ENCODE data around the gene LRRC71. TPM values are rescaled to one million over a fixed set of nuclear protein-coding genes. Genes with fewer than 3 reads are reported as not detected.

LRRC71 gene
- total RNA-seq, 1 experiment from 2014 or later = not detected

DNA sequence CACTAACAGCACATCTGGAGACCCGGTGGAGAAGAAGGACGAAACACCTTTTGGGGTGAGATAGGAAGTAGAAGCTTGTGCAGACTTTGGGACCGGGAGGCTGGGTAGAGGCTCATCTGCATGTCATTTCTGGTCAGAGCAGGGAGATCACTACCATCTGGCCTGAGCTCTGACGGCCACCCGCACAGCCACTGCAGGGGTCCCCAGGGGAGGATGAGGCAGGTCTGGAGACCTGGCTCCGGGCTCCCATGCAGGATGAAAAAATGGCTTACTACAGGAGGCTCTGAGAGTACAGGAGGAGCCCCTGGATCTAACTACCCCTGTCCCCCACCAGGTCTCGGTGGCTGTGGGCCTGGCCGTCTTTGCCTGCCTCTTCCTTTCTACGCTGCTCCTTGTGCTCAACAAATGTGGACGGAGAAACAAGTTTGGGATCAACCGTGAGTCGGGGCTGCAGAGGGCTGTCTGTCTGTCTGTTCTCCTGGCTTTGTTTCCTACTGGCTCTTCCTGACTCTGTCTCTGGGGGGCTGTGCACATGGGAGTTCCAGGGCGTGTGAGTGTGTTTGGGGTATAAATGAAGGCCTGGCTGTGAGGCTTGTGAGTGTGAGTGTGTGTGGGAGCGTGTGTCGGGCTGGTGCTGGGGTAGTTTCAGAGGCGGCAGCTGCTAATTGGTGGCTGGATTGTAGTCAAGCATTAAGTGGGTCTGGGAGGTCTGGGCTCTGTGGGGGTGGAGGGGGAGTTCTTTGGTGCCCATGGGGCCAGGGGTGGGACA lies 45.7 kb upstream of the LRRC71 start:
- no peaks in the 10 kb centered on the region for H3K4me1 Mint-ChIP-seq (ENCODE audit: low read depth, unreplicated experiment)

DNA sequence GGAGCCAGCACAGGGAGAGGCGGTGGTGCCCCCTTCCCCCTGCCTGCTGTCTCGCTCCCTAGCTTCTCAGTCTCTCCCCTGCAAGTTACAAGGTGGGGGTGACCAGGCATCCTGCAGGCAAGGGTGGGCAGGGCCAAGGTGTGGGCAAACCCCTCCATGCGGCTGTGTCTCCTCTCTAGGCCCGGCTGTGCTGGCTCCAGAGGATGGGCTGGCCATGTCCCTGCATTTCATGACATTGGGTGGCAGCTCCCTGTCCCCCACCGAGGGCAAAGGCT lies 45.2 kb upstream of the LRRC71 start:
- no peak for DNase-seq
- intact Hi-C loops (cut with micrococcal nuclease; ENCODE audit: unreplicated experiment) = no loop called here
- Mint-ChIP-seq H3K9me3 (ENCODE audit: unreplicated experiment) (no peaks in the 10 kb centered on the region), H3K4me3 (ENCODE audit: unreplicated experiment) (no peak overlapping the region), H3K36me3 (ENCODE audit: insufficient read depth, unreplicated experiment) (no peaks in the 10 kb centered on the region), H3K27ac (ENCODE audit: unreplicated experiment) (no peak overlapping the region), H3K4me1 (ENCODE audit: low read depth, unreplicated experiment) (no peaks in the 10 kb centered on the region), H3K27me3 (ENCODE audit: insufficient read depth, unreplicated experiment) (peaks cover 21% of the 10 kb centered on the region)
- BruUV-seq (replicated peaks) = no TSS peak
- POLR2A ChIA-PET = no interaction called here
- H3K36me3 ChIP-seq (ENCODE audit: control insufficient read depth, insufficient read depth, low read length) = no peaks in the 10 kb centered on the region
- H3K27me3 ChIP-seq (replicated peaks; ENCODE audit: control insufficient read depth, insufficient read depth, low read length) = peaks cover 2% of the 10 kb centered on the region; the same call in 1 of the 2 replicates
- H3K4me3 ChIP-seq (ENCODE audit: low read depth, low read length) = no peak overlapping the region
- H3K4me1 ChIP-seq = no peaks in the 10 kb centered on the region
- TF ChIP-seq, protein P1, sequence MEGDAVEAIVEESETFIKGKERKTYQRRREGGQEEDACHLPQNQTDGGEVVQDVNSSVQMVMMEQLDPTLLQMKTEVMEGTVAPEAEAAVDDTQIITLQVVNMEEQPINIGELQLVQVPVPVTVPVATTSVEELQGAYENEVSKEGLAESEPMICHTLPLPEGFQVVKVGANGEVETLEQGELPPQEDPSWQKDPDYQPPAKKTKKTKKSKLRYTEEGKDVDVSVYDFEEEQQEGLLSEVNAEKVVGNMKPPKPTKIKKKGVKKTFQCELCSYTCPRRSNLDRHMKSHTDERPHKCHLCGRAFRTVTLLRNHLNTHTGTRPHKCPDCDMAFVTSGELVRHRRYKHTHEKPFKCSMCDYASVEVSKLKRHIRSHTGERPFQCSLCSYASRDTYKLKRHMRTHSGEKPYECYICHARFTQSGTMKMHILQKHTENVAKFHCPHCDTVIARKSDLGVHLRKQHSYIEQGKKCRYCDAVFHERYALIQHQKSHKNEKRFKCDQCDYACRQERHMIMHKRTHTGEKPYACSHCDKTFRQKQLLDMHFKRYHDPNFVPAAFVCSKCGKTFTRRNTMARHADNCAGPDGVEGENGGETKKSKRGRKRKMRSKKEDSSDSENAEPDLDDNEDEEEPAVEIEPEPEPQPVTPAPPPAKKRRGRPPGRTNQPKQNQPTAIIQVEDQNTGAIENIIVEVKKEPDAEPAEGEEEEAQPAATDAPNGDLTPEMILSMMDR (IDR thresholded peaks at IDR 0.05; ENCODE audit: insufficient read depth in 1 of 2, low read depth in 1 of 2, low read length in 1 of 2, severe bottlenecking in 1 of 2, unreplicated experiment in 1 of 2) = no peak
- CTCF ChIA-PET = no interaction called here
- H3K9me3 ChIP-seq = no peaks in the 10 kb centered on the region

More for the DNA sequence above, 45.7 kb upstream of the LRRC71 start:
- POLR2A ChIA-PET = no interaction called here
- H3K27me3 Mint-ChIP-seq (ENCODE audit: insufficient read depth, unreplicated experiment) = peaks cover 19% of the 10 kb centered on the region
- TF ChIP-seq, protein P1 (IDR thresholded peaks at IDR 0.05; ENCODE audit: insufficient read depth in 1 of 2, low read depth in 1 of 2, low read length in 1 of 2, severe bottlenecking in 1 of 2, unreplicated experiment in 1 of 2) = no peak
- H3K36me3 Mint-ChIP-seq (ENCODE audit: insufficient read depth, unreplicated experiment) = no peaks in the 10 kb centered on the region
- no peaks in the 10 kb centered on the region for H3K9me3 Mint-ChIP-seq (ENCODE audit: unreplicated experiment)
- DNase-seq = no peak
- no peaks in the 10 kb centered on the region for H3K36me3 ChIP-seq (ENCODE audit: control insufficient read depth, insufficient read depth, low read length)
- no peak overlapping the region for H3K4me3 ChIP-seq (ENCODE audit: low read depth, low read length)
- CTCF ChIA-PET = interaction anchor here (1.5 kb wide), 1 partner anchor 15 kb away, joined by 3 read pairs; the partner anchor contains the start of gene NTRK1
- intact Hi-C loops (cut with micrococcal nuclease; ENCODE audit: unreplicated experiment) = no loop called here
- no peak overlapping the region for H3K4me3 Mint-ChIP-seq (ENCODE audit: unreplicated experiment)
- BruUV-seq (replicated peaks) = no TSS peak
- peaks cover 2% of the 10 kb centered on the region; the same call in 1 of the 2 replicates for H3K27me3 ChIP-seq (replicated peaks; ENCODE audit: control insufficient read depth, insufficient read depth, low read length)
- no peaks in the 10 kb centered on the region for H3K9me3 ChIP-seq
- no peak overlapping the region for H3K27ac Mint-ChIP-seq (ENCODE audit: unreplicated experiment)
- H3K4me1 ChIP-seq = no peaks in the 10 kb centered on the region

DNA sequence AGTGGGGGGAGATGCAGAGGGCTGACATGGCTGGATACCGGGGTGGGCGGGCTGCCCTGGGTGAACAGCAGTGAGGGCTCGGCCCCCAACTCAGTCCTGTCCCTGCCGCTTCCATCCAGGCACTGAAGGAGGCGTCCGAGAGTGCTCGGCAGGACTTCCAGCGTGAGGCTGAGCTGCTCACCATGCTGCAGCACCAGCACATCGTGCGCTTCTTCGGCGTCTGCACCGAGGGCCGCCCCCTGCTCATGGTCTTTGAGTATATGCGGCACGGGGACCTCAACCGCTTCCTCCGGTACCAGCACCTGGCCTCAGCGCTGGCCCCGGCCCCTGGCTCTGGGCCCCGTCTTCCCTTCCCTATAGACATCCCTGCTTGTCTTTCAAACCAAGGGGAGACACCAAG lies 44.2 kb upstream of the LRRC71 start:
- H3K4me1 ChIP-seq = no peaks in the 10 kb centered on the region
- ChIA-PET POLR2A (no interaction called here), CTCF (interaction anchor here (1.2 to 1.5 kb wide), 3 partner anchors 16 to 52 kb away, joined by 3 to 6 read pairs (median 3); partner anchors contain the start of gene NTRK1)
- intact Hi-C loops (cut with micrococcal nuclease; ENCODE audit: unreplicated experiment) = no loop called here
- no peak overlapping the region for H3K4me3 ChIP-seq (ENCODE audit: low read depth, low read length)
- peaks cover 2% of the 10 kb centered on the region; the same call in 1 of the 2 replicates for H3K27me3 ChIP-seq (replicated peaks; ENCODE audit: control insufficient read depth, insufficient read depth, low read length)
- BruUV-seq (replicated peaks) = no TSS peak
- H3K36me3 ChIP-seq (ENCODE audit: control insufficient read depth, insufficient read depth, low read length) = no peaks in the 10 kb centered on the region
- no peaks in the 10 kb centered on the region for H3K9me3 ChIP-seq
- no peak overlapping the region for H3K27ac Mint-ChIP-seq (ENCODE audit: unreplicated experiment)
- H3K4me3 Mint-ChIP-seq (ENCODE audit: unreplicated experiment) = no peak overlapping the region
- H3K27me3 Mint-ChIP-seq (ENCODE audit: insufficient read depth, unreplicated experiment) = peaks cover 21% of the 10 kb centered on the region
- no peaks in the 10 kb centered on the region for H3K36me3 Mint-ChIP-seq (ENCODE audit: insufficient read depth, unreplicated experiment)
- H3K4me1 Mint-ChIP-seq (ENCODE audit: low read depth, unreplicated experiment) = no peaks in the 10 kb centered on the region
- TF ChIP-seq, protein P1 (IDR thresholded peaks at IDR 0.05; ENCODE audit: insufficient read depth in 1 of 2, low read depth in 1 of 2, low read length in 1 of 2, severe bottlenecking in 1 of 2, unreplicated experiment in 1 of 2) = no peak
- no peak for DNase-seq
- no peaks in the 10 kb centered on the region for H3K9me3 Mint-ChIP-seq (ENCODE audit: unreplicated experiment)

Data from Caco-2 (cell line).